ENCODE measurements around the gene GSTCD. TPM values are rescaled to one million over a fixed set of nuclear protein-coding genes. Genes with fewer than 3 reads are reported as not detected.

The GSTCD gene
- total RNA-seq, 1 experiment from 2014 or later, result 22.5 TPM

DNA sequence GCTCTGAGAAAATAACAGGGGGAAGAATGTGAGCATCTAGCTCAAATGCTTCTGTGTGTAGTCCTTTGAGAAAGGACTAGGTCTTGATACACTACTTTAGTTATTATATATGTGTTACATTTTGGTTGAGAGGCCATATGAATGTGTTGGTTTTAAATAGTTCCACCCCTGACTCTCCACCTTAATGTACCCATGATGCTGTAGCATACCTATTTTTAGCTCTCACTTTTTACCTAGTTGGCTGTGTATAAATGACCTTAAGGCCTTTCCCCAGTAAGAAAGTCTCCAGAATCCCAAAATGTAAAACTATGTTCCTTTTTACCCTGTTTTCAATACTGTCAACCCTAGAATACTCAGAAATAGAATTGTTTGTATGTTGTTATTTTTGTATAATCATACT is 166.6 kb downstream of the GSTCD start (continued):
- TF ChIP-seq, protein P1, sequence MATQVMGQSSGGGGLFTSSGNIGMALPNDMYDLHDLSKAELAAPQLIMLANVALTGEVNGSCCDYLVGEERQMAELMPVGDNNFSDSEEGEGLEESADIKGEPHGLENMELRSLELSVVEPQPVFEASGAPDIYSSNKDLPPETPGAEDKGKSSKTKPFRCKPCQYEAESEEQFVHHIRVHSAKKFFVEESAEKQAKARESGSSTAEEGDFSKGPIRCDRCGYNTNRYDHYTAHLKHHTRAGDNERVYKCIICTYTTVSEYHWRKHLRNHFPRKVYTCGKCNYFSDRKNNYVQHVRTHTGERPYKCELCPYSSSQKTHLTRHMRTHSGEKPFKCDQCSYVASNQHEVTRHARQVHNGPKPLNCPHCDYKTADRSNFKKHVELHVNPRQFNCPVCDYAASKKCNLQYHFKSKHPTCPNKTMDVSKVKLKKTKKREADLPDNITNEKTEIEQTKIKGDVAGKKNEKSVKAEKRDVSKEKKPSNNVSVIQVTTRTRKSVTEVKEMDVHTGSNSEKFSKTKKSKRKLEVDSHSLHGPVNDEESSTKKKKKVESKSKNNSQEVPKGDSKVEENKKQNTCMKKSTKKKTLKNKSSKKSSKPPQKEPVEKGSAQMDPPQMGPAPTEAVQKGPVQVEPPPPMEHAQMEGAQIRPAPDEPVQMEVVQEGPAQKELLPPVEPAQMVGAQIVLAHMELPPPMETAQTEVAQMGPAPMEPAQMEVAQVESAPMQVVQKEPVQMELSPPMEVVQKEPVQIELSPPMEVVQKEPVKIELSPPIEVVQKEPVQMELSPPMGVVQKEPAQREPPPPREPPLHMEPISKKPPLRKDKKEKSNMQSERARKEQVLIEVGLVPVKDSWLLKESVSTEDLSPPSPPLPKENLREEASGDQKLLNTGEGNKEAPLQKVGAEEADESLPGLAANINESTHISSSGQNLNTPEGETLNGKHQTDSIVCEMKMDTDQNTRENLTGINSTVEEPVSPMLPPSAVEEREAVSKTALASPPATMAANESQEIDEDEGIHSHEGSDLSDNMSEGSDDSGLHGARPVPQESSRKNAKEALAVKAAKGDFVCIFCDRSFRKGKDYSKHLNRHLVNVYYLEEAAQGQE (IDR thresholded peaks at IDR 0.05; ENCODE audit: low read depth), result no peak
- TF ChIP-seq, protein P2, sequence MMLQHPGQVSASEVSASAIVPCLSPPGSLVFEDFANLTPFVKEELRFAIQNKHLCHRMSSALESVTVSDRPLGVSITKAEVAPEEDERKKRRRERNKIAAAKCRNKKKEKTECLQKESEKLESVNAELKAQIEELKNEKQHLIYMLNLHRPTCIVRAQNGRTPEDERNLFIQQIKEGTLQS (IDR thresholded peaks at IDR 0.05), result no peak
- no peak for TF ChIP-seq YY1 (IDR thresholded peaks at IDR 0.05; ENCODE audit: extremely low read depth, insufficient replicate concordance, low read depth, low read length)
- TF ChIP-seq EGR1 (IDR thresholded peaks at IDR 0.05; ENCODE audit: low read depth), result no peak
- no peak for TF ChIP-seq SRF (IDR thresholded peaks at IDR 0.05; ENCODE audit: low read depth)
- no peak for TF ChIP-seq JUND (IDR thresholded peaks at IDR 0.05)
- TF ChIP-seq RAD21 (IDR thresholded peaks at IDR 0.05; ENCODE audit: low read depth), result no peak

DNA sequence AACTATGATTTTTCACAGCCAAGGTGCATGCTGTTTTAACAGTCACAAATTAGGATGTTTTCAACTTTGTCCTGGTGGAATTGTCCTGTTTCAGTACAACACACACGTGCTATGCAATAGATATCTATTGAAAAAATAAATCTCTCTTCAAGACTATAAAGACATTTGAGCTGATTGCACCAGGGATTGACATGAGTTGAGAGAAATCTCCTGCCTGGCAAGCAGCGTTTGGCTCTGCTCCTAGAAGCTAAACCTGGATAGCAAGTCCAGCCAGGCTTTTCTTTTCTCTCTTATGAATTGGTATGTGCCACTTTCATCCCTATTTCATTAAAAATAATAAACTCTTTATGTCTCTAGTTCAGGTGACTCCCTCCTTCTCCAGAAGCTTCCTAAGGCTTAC is 170.1 kb downstream of the GSTCD start:
- Histone ChIP-seq H3K9ac (ENCODE audit: low read length) (no peak overlapping the region), H3K79me2 (ENCODE audit: insufficient read depth, low read length) (no peaks in the 10 kb centered on the region), H4K20me1 (ENCODE audit: insufficient read depth) (no peaks in the 10 kb centered on the region), H3K27me3 (ENCODE audit: insufficient read depth, low read length) (no peaks in the 10 kb centered on the region), H3K4me1 (ENCODE audit: control insufficient read depth in 1 of 2, insufficient read depth in 2 of 2, low read length in 2 of 2) (no peaks in the 10 kb centered on the region), H2AFZ (ENCODE audit: low read depth, low read length, poor library complexity, severe bottlenecking) (no peak overlapping the region), H3K36me3 (ENCODE audit: control insufficient read depth in 1 of 2, insufficient read depth in 2 of 2, low read length in 2 of 2) (no peaks in the 10 kb centered on the region), H3K27ac (ENCODE audit: low read depth, low read length) (no peak overlapping the region), H3K9me3 (ENCODE audit: control insufficient read depth in 1 of 2, insufficient read depth in 1 of 2, low read depth in 1 of 2, low read length in 2 of 2) (no peaks in the 10 kb centered on the region), H3K4me2 (ENCODE audit: low read length) (no peak overlapping the region), H3K9me2 (ENCODE audit: insufficient read depth) (no peaks in the 10 kb centered on the region), H3K4me3 (replicated peaks in 1 of 2; ENCODE audit: low read depth in 1 of 2, low read length in 2 of 2) (no peak overlapping the region)
- CTCF ChIA-PET, result no interaction called here
- intact Hi-C loops (cut with micrococcal nuclease), result no loop called here
- no peak for DNase-seq (ENCODE audit: low read depth, low spot score)
- ATAC-seq, result no peak
- no TSS peak for BruUV-seq (replicated peaks)
- POLR2A ChIA-PET, result no interaction called here
- RAD21 ChIA-PET (ENCODE audit: low non-redundant PET in 1 of 2, low total read pairs in 2 of 2, uncharacterized antibody in 2 of 2, unreplicated experiment in 2 of 2), result no interaction called here
- TF ChIP-seq POLR2AphosphoS5 (IDR thresholded peaks at IDR 0.05; ENCODE audit: low read depth, low read length) (no peak), FOSL1 (IDR thresholded peaks at IDR 0.05; ENCODE audit: low read depth) (no peak), JUND (IDR thresholded peaks at IDR 0.05) (no peak), TCF7L2 (IDR thresholded peaks at IDR 0.05; ENCODE audit: borderline replicate concordance, extremely low read depth, insufficient read depth, insufficient read length) (no peak), POLR2A (IDR thresholded peaks at IDR 0.05; ENCODE audit: borderline replicate concordance, extremely low read depth, insufficient read depth, insufficient read length) (no peak), EZH2phosphoT487 (IDR thresholded peaks at IDR 0.05; ENCODE audit: borderline replicate concordance) (no peak), ELF1 (IDR thresholded peaks at IDR 0.05; ENCODE audit: borderline replicate concordance, low read depth) (no peak), CBX3 (IDR thresholded peaks at IDR 0.05; ENCODE audit: low read depth) (no peak), EZH2 (IDR thresholded peaks at IDR 0.05) (no peak), EGR1 (IDR thresholded peaks at IDR 0.05; ENCODE audit: low read depth) (no peak), YY1 (IDR thresholded peaks at IDR 0.05; ENCODE audit: extremely low read depth, insufficient replicate concordance, low read depth, low read length) (no peak), SIN3A (IDR thresholded peaks at IDR 0.05; ENCODE audit: low read depth) (no peak)
- TF ChIP-seq, protein P3, sequence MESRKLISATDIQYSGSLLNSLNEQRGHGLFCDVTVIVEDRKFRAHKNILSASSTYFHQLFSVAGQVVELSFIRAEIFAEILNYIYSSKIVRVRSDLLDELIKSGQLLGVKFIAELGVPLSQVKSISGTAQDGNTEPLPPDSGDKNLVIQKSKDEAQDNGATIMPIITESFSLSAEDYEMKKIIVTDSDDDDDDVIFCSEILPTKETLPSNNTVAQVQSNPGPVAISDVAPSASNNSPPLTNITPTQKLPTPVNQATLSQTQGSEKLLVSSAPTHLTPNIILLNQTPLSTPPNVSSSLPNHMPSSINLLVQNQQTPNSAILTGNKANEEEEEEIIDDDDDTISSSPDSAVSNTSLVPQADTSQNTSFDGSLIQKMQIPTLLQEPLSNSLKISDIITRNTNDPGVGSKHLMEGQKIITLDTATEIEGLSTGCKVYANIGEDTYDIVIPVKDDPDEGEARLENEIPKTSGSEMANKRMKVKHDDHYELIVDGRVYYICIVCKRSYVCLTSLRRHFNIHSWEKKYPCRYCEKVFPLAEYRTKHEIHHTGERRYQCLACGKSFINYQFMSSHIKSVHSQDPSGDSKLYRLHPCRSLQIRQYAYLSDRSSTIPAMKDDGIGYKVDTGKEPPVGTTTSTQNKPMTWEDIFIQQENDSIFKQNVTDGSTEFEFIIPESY (IDR thresholded peaks at IDR 0.05; ENCODE audit: extremely low read depth, insufficient replicate concordance, low read length), result no peak
- TF ChIP-seq, protein P1 (IDR thresholded peaks at IDR 0.05; ENCODE audit: low read depth), result no peak

All from HCT116 (cell line).